ENCODE data around the gene AIMP2. TPM values are rescaled to one million over a fixed set of nuclear protein-coding genes. Genes with fewer than 3 reads are reported as not detected.
"Not testable (repeated sequence)": the region's sequence is repeated elsewhere in the genome, so short reads cannot be mapped to it uniquely, and the experiment has no call there.

Gene AIMP2
- 10 to 100 TPM; 21.4 to 23.8 TPM for total RNA-seq

DNA sequence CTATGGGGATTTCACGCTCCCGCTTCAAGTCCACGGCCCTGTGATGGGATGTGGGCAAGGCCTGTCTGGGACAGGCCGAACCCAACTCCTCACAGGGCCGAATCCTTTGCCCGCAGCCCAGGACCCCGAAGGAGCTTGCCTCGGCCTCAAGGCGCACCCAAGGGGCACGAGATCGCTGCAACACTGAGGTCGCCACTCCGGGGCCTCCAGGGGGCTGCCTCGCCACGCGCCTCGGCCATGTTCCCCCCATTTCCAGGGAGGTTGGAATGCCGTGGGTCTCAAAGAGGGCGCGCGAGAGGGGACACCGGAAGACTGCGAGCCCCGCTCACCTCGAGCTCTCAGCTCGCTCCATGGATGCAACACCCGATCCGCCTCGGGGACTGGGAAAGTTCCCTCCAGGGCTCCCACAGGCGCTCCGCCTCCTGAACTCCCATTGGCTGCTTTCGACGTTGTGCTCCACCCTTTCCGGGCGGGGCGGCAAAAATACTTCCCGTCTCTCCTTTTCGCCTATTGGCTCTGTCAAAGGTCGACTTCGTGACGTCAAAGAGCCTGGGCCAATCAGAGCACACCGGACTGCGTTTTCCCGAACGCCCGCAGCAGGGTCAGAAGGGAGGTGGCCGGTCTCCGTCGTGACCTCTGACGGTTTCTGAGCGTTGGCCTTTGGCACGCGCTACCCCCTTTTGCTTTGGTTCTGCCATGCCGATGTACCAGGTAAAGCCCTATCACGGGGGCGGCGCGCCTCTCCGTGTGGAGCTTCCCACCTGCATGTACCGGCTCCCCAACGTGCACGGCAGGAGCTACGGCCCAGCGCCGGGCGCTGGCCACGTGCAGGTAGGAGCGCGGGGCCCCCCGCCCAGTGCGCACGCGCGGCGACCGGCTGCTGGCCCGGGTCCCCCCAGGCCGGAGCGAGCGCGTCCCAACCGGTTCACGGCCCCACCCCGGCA lies at the start of gene AIMP2, which contains the start of gene PMS2:
AIMP2 (plus strand) TSS at position 605 of the 944 bp plus-strand sequence; CDS start at position 697, 92 bp downstream.
PMS2 (minus strand) TSS at position 382 of the 944 bp plus-strand sequence; CDS start at position 352, 30 bp downstream.
- POLR2A ChIA-PET = interaction anchor here (0.6 to 2.2 kb wide), 6 partner anchors 17 to 388 kb away, joined by 3 to 9 read pairs (median 4); no protein-coding TSS in a partner anchor
- no peaks in the 10 kb centered on the region for H3K9me3 Mint-ChIP-seq
- H3K4me1 Mint-ChIP-seq = peaks cover 24% of the 10 kb centered on the region
- H3K36me3 Mint-ChIP-seq = peaks cover 4% of the 10 kb centered on the region
- peak; percentile 92 for DNase-seq
- H3K27me3 Mint-ChIP-seq = no peaks in the 10 kb centered on the region
- peak; percentile 89 for ATAC-seq (ENCODE audit: low read depth)
- H3K27ac Mint-ChIP-seq = peak within 1 kb of the TSS; percentile 89
- peak within 1 kb of the TSS; percentile 89 for H3K4me3 Mint-ChIP-seq

DNA sequence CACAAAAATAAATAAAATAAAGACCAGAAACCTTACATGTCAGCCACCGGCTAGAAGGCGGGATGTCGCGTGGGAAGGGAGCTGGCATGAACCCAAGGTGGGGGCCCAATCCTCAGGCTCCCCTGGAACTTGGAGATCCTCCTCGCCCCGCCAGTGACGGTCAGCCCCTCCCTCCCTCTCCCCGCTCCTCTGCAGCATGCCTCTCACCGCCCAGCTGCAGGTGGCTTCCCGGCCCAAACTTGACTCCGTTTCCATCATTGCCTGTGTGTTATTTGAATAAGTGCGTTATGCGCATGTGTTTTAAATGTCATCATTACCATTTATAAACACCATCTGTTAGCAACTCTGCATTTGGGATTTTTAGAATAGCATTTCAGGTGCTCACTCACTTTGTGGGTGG lies 45.9 kb upstream of the AIMP2 start:
- H3K4me3 Mint-ChIP-seq; H3K4me1 Mint-ChIP-seq; POLR2A ChIA-PET; H3K36me3 Mint-ChIP-seq; H3K27me3 Mint-ChIP-seq; H3K9me3 Mint-ChIP-seq; ATAC-seq (ENCODE audit: low read depth); DNase-seq; H3K27ac Mint-ChIP-seq: not testable (repeated sequence)

DNA sequence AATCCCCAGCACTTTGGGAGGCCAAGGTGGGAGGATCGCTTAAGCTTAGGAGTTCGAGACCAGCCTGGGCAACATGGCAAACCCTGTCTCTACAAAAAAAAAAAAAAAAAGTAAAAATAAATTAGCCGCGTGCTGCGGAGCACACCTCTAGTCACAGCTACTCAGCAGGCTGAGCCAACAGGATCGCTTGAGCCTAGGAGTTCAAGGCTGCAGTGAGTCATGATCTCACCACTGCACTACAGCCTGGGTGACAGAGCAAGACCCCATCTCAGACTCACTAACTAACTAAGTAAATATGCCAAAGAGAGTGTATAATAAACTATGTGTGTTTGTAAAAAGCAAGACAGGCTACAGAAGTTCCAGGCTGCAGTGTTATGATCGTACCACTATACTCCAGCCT lies 45.3 kb upstream of the AIMP2 start:
- H3K4me1 Mint-ChIP-seq; H3K36me3 Mint-ChIP-seq; H3K27me3 Mint-ChIP-seq; DNase-seq; H3K9me3 Mint-ChIP-seq; ATAC-seq (ENCODE audit: low read depth); H3K4me3 Mint-ChIP-seq; H3K27ac Mint-ChIP-seq; POLR2A ChIA-PET: not testable (repeated sequence)

DNA sequence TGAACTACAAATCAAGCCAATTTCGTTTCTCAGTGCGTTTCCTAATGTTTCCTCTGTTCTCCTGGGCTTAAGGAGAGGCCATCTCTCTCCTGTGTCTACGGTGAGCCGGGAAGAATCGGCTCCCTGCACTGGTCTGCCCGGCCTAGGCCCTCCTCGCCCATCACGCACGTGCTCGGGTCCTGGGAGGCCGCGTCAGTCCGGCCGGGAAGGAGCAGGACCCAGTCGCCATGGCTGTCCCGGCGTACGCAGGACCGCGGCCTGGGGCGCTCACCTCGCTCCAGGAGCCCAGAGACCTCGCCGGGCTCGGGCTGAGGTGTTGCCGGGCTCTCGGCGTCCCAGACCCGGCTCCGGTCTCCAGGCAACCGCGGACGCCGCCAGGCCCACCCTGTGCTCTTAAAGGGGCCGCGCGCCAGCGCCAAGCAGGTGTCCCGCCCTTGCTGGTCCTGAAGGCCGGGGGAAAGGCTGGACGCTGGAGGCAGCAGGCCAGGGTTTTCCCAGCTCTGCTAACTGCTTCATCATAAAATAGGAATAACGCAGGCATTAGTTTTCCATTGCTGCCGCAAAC lies 38.6 kb upstream of the AIMP2 start, which contains the start of gene RSPH10B:
RSPH10B (minus strand) TSS at position 343 of the 565 bp plus-strand sequence. CDS start 3,573 bp downstream, outside the sequence.
- H3K36me3 Mint-ChIP-seq, DNase-seq, H3K27me3 Mint-ChIP-seq, H3K4me3 Mint-ChIP-seq, H3K27ac Mint-ChIP-seq, H3K4me1 Mint-ChIP-seq, H3K9me3 Mint-ChIP-seq, POLR2A ChIA-PET: not testable (repeated sequence)
- ATAC-seq (ENCODE audit: low read depth) = peak; percentile 30

DNA sequence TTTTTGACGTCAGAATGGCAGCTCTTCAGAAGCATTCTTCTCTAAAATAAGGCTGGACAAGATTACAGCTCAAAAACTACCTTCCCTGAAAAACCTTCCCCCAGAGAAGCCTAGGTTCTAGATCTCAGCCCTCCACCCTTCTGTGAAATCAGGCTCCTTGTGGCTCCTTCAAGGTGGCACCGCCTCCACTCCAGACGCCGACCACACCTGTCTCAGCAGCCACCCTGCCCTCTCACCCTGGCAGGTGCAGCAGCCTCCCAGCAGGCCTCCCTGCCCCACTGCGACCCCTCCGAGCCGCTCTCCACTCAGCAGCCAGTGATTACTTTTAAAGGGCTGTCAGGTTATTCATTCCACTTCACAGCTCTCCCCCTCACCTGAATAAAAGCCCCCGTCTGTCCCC lies 35.5 kb upstream of the AIMP2 start:
- H3K4me1 Mint-ChIP-seq; POLR2A ChIA-PET; DNase-seq; H3K9me3 Mint-ChIP-seq; H3K4me3 Mint-ChIP-seq; H3K27me3 Mint-ChIP-seq; H3K27ac Mint-ChIP-seq; H3K36me3 Mint-ChIP-seq; ATAC-seq (ENCODE audit: low read depth): not testable (repeated sequence)

DNA sequence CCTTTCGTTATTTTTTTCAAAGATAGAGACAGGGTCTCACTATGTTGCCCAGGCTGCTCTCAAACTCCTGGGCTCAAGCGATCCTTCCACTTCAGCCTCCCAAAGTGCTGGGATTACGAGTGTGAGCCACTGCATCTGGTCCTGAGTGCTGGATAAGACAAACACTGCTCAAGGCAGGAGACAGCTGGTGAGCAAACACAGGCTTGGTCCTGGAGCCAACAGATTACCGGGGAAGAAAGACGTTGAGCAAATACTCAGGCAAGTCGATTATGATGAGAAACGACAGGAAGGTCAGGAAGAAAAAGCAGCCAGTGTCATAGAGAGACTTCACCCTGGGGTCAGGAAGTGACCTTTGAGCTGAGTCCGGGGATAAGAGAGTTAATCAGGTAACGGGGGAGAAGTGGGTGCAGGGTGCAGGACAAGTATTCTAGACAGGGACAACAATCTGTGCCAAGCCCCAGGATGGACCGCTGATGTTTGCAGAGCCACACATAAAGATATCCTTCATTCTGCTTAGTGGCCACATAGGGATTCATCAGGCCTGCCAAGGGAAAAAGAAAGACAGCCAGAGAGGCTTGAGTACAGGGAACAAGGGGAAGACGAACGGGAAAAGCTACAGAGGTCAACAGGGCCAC lies 29.3 kb upstream of the AIMP2 start:
- H3K27ac Mint-ChIP-seq; DNase-seq; H3K36me3 Mint-ChIP-seq; POLR2A ChIA-PET; ATAC-seq (ENCODE audit: low read depth); H3K4me3 Mint-ChIP-seq; H3K27me3 Mint-ChIP-seq; H3K4me1 Mint-ChIP-seq; H3K9me3 Mint-ChIP-seq: not testable (repeated sequence)

DNA sequence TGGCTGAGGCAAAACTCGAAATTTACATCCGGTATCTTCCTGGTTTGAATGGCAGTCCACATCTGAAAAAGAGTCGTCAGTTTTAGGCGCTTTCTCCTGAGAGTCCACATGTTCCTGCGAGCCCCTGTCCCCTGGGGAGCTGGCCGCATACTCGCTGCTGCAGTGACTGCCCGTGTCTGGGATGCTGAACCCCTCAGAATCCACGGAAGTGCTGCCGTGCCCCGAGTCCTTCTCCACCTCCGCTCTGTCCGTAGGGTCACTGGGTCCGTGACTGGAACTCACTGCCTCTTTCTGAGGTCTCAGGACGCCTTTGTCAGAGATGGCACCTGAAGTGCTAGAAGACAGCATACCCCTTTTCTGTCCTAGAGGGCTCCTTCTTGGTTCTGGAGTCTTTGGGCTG lies 22.0 kb upstream of the AIMP2 start:
- H3K9me3 Mint-ChIP-seq; POLR2A ChIA-PET; H3K27me3 Mint-ChIP-seq; ATAC-seq (ENCODE audit: low read depth); DNase-seq; H3K4me1 Mint-ChIP-seq; H3K4me3 Mint-ChIP-seq; H3K27ac Mint-ChIP-seq: not testable (repeated sequence)
- peaks cover 15% of the 10 kb centered on the region for H3K36me3 Mint-ChIP-seq

DNA sequence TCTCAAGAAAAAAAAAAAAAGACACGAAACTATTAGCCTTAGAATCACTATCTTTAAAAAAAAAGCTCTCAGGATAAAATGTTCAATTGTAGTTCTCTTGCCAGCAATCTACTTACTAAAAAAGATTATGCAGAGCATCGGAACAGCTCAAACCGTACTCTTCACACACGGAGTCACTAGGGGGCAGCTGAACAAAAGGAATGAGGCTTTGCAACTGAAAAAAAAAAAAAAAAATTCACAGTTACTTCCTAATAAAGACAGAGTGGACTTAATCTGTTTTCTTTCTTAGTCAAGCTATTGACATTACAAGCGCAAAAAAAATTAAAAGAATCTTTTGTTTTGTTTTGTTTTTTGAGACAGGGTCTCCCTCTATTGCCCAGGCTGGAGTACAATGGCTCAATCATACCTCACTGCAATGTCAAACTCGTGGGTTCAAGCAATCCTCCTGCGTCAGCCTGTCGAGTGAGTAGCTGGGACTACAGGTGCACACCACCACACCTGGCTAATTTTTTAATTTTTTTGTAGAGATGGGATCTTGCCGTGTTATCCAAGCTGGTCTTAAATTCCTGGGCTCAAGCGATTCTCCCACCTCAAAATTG lies 11.8 kb upstream of the AIMP2 start:
- POLR2A ChIA-PET = interaction anchor here (1.2 kb wide), 1 partner anchor 109 kb away, joined by 3 read pairs; no protein-coding TSS in a partner anchor
- Mint-ChIP-seq H3K4me1 (peaks cover 1% of the 10 kb centered on the region), H3K9me3 (no peaks in the 10 kb centered on the region), H3K4me3 (no peak overlapping the region), H3K36me3 (peaks cover 15% of the 10 kb centered on the region), H3K27me3 (no peaks in the 10 kb centered on the region), H3K27ac (no peak overlapping the region)
- ATAC-seq (ENCODE audit: low read depth) (no peak), DNase-seq (no peak)

DNA sequence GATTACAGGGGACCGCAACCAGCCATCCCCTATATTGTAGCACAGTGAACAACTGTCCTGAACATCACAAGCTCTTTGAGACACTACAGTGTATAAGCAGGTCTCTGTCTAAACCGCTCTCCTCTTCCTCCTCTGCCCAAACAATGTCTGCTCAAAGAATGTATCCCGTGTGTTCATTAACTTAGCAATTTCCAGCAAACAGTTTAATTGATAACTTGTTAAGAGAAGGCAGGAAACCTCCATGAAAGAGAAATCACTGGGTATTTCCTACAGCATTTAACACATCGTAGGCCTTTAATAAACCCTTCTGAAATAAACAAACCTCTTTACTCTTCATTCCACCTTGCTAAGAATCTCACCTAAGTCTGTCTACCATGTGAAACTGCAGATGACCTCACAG lies 1.7 kb upstream of the AIMP2 start:
- no peak for ATAC-seq (ENCODE audit: low read depth)
- POLR2A ChIA-PET = no interaction called here
- peak overlapping the region; percentile 65 for H3K27ac Mint-ChIP-seq
- no peak for DNase-seq
- no peaks in the 10 kb centered on the region for H3K9me3 Mint-ChIP-seq
- no peaks in the 10 kb centered on the region for H3K27me3 Mint-ChIP-seq
- peaks cover 17% of the 10 kb centered on the region for H3K4me1 Mint-ChIP-seq
- H3K4me3 Mint-ChIP-seq = peak overlapping the region; percentile 66
- peaks cover 4% of the 10 kb centered on the region for H3K36me3 Mint-ChIP-seq

DNA sequence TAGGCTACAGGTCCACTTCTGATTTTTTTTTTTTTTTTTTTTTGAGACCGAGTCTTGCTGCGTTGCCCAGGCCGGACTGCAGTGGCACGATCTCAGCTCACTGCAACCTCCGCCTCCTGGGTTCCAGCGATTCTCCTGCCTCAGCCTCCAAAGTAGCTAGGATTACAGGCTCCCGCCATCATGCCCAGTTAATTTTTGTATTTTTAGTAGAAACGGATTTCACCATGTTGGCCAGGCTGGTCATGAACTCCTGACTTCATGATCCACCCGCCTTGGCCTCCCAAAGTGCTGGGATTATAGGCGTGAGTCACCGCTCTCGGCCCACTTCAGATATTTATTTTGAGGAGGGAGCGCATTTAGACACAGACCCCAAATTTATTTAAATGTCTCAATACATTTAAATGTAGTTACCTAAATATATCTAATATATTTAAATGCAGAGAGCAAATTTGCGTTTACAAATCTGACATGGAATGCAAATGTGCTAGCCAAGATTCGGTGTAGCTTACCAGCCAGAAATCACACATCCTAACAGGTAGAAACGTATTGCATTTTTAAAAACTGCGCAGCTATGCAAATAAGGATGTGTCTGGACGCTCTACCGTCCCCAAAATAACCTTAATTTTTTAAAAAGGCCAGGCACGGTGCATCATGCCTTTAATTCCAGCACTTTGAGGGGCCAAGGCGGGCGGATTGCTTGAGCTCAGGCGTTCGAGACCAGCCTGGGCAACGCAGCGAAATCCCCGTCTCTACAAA lies 1.1 kb upstream of the AIMP2 start:
- not testable (repeated sequence) for H3K27ac Mint-ChIP-seq; H3K27me3 Mint-ChIP-seq; DNase-seq; ATAC-seq (ENCODE audit: low read depth); H3K9me3 Mint-ChIP-seq; H3K36me3 Mint-ChIP-seq
- peaks cover 22% of the 10 kb centered on the region for H3K4me1 Mint-ChIP-seq
- POLR2A ChIA-PET = interaction anchor here (0.7 to 2.2 kb wide), 3 partner anchors 18 to 389 kb away, joined by 3 to 9 read pairs (median 3); no protein-coding TSS in a partner anchor
- peak overlapping the region; percentile 89 for H3K4me3 Mint-ChIP-seq

DNA sequence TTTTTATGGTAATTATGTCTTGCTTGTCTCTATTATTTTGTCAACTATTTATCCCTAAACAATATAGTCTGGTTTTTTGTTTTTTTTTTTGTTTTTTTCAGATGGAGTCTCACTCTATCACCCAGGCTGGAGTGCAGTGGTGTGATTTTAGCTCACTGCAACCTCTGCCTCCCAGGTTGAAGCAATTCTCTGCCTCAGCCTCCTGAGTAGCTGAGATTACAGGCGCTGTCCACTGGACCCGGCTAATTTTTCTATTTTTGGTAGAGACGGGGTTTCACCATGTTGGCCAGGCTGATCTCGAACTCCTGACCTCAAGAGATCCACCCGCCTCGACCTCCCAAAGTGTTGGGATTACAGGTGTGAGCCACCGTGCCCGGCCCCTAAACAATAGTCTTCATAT lies 1.3 kb downstream of the AIMP2 start:
- H3K36me3 Mint-ChIP-seq; H3K9me3 Mint-ChIP-seq; H3K27me3 Mint-ChIP-seq; ATAC-seq (ENCODE audit: low read depth); POLR2A ChIA-PET; DNase-seq: not testable (repeated sequence)
- Mint-ChIP-seq H3K27ac (peak overlapping the region; percentile 85), H3K4me1 (peaks cover 22% of the 10 kb centered on the region), H3K4me3 (peak overlapping the region; percentile 89)

DNA sequence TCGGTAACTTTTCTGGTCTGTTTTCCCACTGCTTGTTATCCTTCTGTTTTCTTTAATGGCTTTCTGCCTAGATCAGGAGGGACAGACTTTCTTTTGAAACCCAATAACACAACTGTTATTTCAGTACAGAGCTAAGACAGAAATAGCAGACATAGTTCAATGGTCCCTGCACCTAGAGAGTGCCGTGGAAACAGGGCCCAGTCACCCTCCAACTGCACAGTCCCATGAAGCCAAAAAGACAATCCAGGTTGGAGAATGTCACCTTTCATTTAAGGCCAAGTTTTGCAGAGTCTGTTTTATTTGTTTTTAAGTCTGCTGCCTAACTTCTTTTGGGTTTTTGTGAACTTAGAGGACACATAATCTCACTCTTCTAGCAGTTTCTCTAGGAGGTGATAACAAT lies 2.5 kb downstream of the AIMP2 start:
- Mint-ChIP-seq H3K4me3 (no peak overlapping the region), H3K36me3 (peaks cover 4% of the 10 kb centered on the region), H3K27ac (no peak overlapping the region), H3K4me1 (peaks cover 22% of the 10 kb centered on the region), H3K9me3 (no peaks in the 10 kb centered on the region), H3K27me3 (no peaks in the 10 kb centered on the region)
- POLR2A ChIA-PET = no interaction called here
- DNase-seq (no peak), ATAC-seq (ENCODE audit: low read depth) (no peak)

All from activated naive CD8-positive, alpha-beta T cell treated with anti-CD3 and anti-CD28 coated beads, Interleukin-2, amount 10 ng/mL, durations not matched to agents 7 days and 5 days (primary cell).